ENCODE data around the gene STARD13.

STARD13 gene

GRCh38 chr13:33285420-33286124 lies at the start of gene STARD13:
STARD13 (minus strand) TSS chr13:33285755; CDS start chr13:33285638, 117 bp downstream.
- in situ Hi-C loops (cut with HindIII; ENCODE audit: low pct_ligation_motif_present, low sequenced_read_pairs): no loop called here
- peak; percentile 98 for DNase-seq

GRCh38 chr13:33334831-33335230 lies 49.3 kb upstream of the STARD13 start:
- no peak for TF ChIP-seq CTCF (IDR thresholded peaks at IDR 0.05; ENCODE audit: low read depth, low read length, missing control alignments)
- in situ Hi-C loops (cut with HindIII; ENCODE audit: low pct_ligation_motif_present, low sequenced_read_pairs): no loop called here
- H3K36me3 ChIP-seq (replicated peaks): no peaks in the 10 kb centered on the region
- no peak overlapping the region for H3K4me3 ChIP-seq (ENCODE audit: low read depth, low read length)
- no peaks in the 10 kb centered on the region for H3K27me3 ChIP-seq (replicated peaks)
- DNase-seq: no peak
- H3K27ac ChIP-seq: no peak overlapping the region

More at GRCh38 chr13:33285420-33286124, at the start of gene STARD13:
- Histone ChIP-seq H3K27me3 (replicated peaks) (no peaks in the 10 kb centered on the region), H3K4me3 (ENCODE audit: low read depth, low read length) (peak within 1 kb of the TSS; percentile 77), H3K27ac (peak within 1 kb of the TSS; percentile 95), H3K36me3 (replicated peaks) (peaks cover 4% of the 10 kb centered on the region)
- TF ChIP-seq CTCF (IDR thresholded peaks at IDR 0.05; ENCODE audit: low read depth, low read length, missing control alignments): peak; percentile 71

- no peak for DNase-seq
- Histone ChIP-seq H3K4me3 (ENCODE audit: low read depth, low read length) (no peak overlapping the region), H3K27me3 (replicated peaks) (no peaks in the 10 kb centered on the region), H3K36me3 (replicated peaks) (no peaks in the 10 kb centered on the region), H3K27ac (no peak overlapping the region)
- in situ Hi-C loops (cut with HindIII; ENCODE audit: low pct_ligation_motif_present, low sequenced_read_pairs): no loop called here
- no peak for TF ChIP-seq CTCF (IDR thresholded peaks at IDR 0.05; ENCODE audit: low read depth, low read length, missing control alignments)
Measured at GRCh38 chr13:33331962-33332361, 46.4 kb upstream of the STARD13 start.

GRCh38 chr13:33330483-33330882 lies 44.9 kb upstream of the STARD13 start:
- H3K27me3 ChIP-seq (replicated peaks): no peaks in the 10 kb centered on the region
- H3K36me3 ChIP-seq (replicated peaks): no peaks in the 10 kb centered on the region
- H3K4me3 ChIP-seq (ENCODE audit: low read depth, low read length): no peak overlapping the region
- TF ChIP-seq CTCF (IDR thresholded peaks at IDR 0.05; ENCODE audit: low read depth, low read length, missing control alignments): no peak
- in situ Hi-C loops (cut with HindIII; ENCODE audit: low pct_ligation_motif_present, low sequenced_read_pairs): no loop called here
- H3K27ac ChIP-seq: no peak overlapping the region
- DNase-seq: no peak

- no peak for TF ChIP-seq CTCF (IDR thresholded peaks at IDR 0.05; ENCODE audit: low read depth, low read length, missing control alignments)
- Histone ChIP-seq H3K27ac (no peak overlapping the region), H3K27me3 (replicated peaks) (no peaks in the 10 kb centered on the region), H3K4me3 (ENCODE audit: low read depth, low read length) (no peak overlapping the region), H3K36me3 (replicated peaks) (no peaks in the 10 kb centered on the region)
- DNase-seq: no peak
- in situ Hi-C loops (cut with HindIII; ENCODE audit: low pct_ligation_motif_present, low sequenced_read_pairs): no loop called here
Measured at GRCh38 chr13:33328701-33329100, 43.1 kb upstream of the STARD13 start.

- Histone ChIP-seq H3K4me3 (ENCODE audit: low read depth, low read length) (no peak overlapping the region), H3K27me3 (replicated peaks) (no peaks in the 10 kb centered on the region), H3K36me3 (replicated peaks) (no peaks in the 10 kb centered on the region), H3K27ac (no peak overlapping the region)
- no peak for TF ChIP-seq CTCF (IDR thresholded peaks at IDR 0.05; ENCODE audit: low read depth, low read length, missing control alignments)
- in situ Hi-C loops (cut with HindIII; ENCODE audit: low pct_ligation_motif_present, low sequenced_read_pairs): no loop called here
- DNase-seq: no peak
Measured at GRCh38 chr13:33326723-33327122, 41.2 kb upstream of the STARD13 start.
